ACC112 (cell line): ENCODE data around the gene GRK6.

Experiments
- H2AFZ ChIP-seq: fragments of 200-600 bp; sonication (generic); one replicate; pipeline ENCODE4 v1.6.0; 2017; ENCODE audit warnings: antibody characterized with exemption, low read length; ENCODE audit not compliant: unreplicated experiment
- H3K27ac ChIP-seq: fragments of 200-600 bp; sonication (generic); 2 replicates; pipeline ENCODE4 v1.5.1; 2014; ENCODE audit warnings: low read depth, mild to moderate bottlenecking, antibody characterized with exemption, low read length, moderate library complexity
- H3K27me3 ChIP-seq: fragments of 200-600 bp; sonication (generic); 2 replicates; pipeline ENCODE4 v1.6.1; 2014; ENCODE audit warnings: mild to moderate bottlenecking, antibody characterized with exemption, low read length, moderate library complexity, mixed read lengths; ENCODE audit not compliant: insufficient read depth
- H3K36me3 ChIP-seq: fragments of 200-600 bp; sonication (generic); 2 replicates; pipeline ENCODE4 v1.6.1; 2016; ENCODE audit warnings: mild to moderate bottlenecking, antibody characterized with exemption, low read length, moderate library complexity, mixed read lengths; ENCODE audit not compliant: insufficient read depth
- H3K4me1 ChIP-seq: fragments of 200-600 bp; sonication (generic); one replicate; pipeline ENCODE4 v1.6.1; 2016; ENCODE audit warnings: low read length, mixed read lengths; ENCODE audit not compliant: insufficient read depth, unreplicated experiment, control insufficient read depth
- H3K4me3 ChIP-seq: fragments of 200-600 bp; sonication (generic); 2 replicates; pipeline ENCODE4 v1.5.1; 2014; ENCODE audit warnings: mild to moderate bottlenecking, low read depth, low read length
- H3K79me2 ChIP-seq: fragments of 200-600 bp; sonication (generic); one replicate; pipeline ENCODE4 v1.6.0; 2016; ENCODE audit warnings: low read length; ENCODE audit not compliant: control insufficient read depth, unreplicated experiment, insufficient read depth

Gene GRK6

GRCh38 chr5:177427919-177428573, 1.6 kb downstream of the GRK6 start:
- H3K27me3 ChIP-seq: no peaks in the 10 kb centered on the region
- H3K79me2 ChIP-seq: peaks cover 27% of the 10 kb centered on the region
- peaks cover 17% of the 10 kb centered on the region for H3K4me1 ChIP-seq
- no peak overlapping the region for H3K27ac ChIP-seq
- H3K4me3 ChIP-seq: peak overlapping the region; percentile 95
- H2AFZ ChIP-seq: no peak overlapping the region
- 0 out of 2 replicates have a peak, but pooled peaks cover 4% of the 10 kb centered on the region for H3K36me3 ChIP-seq

GRCh38 chr5:177428574-177429217, 2.2 kb downstream of the GRK6 start:
- Histone ChIP-seq H3K4me3 (no peak overlapping the region), H3K27ac (no peak overlapping the region), H3K27me3 (no peaks in the 10 kb centered on the region), H3K79me2 (peaks cover 27% of the 10 kb centered on the region), H3K36me3 (0 out of 2 replicates have a peak, but pooled peaks cover 6% of the 10 kb centered on the region), H3K4me1 (peaks cover 17% of the 10 kb centered on the region), H2AFZ (no peak overlapping the region)

GRCh38 chr5:177429248-177430040, 3.0 kb downstream of the GRK6 start:
- Histone ChIP-seq H3K79me2 (peaks cover 27% of the 10 kb centered on the region), H3K27me3 (no peaks in the 10 kb centered on the region), H3K36me3 (0 out of 2 replicates have a peak, but pooled peaks cover 6% of the 10 kb centered on the region), H2AFZ (no peak overlapping the region), H3K4me1 (peaks cover 17% of the 10 kb centered on the region), H3K4me3 (no peak overlapping the region), H3K27ac (no peak overlapping the region)

GRCh38 chr5:177430140-177430951, 3.9 kb downstream of the GRK6 start:
- no peak overlapping the region for H3K27ac ChIP-seq
- H3K36me3 ChIP-seq: 0 out of 2 replicates have a peak, but pooled peaks cover 6% of the 10 kb centered on the region
- H3K79me2 ChIP-seq: peaks cover 27% of the 10 kb centered on the region
- H3K27me3 ChIP-seq: no peaks in the 10 kb centered on the region
- H3K4me3 ChIP-seq: no peak overlapping the region
- H2AFZ ChIP-seq: no peak overlapping the region
- peaks cover 16% of the 10 kb centered on the region for H3K4me1 ChIP-seq

- Histone ChIP-seq H3K36me3 (peaks cover 9% of the 10 kb centered on the region; the same call in 1 of the 2 replicates), H3K27me3 (no peaks in the 10 kb centered on the region), H3K4me1 (peaks cover 12% of the 10 kb centered on the region), H3K27ac (no peak overlapping the region), H3K4me3 (no peak overlapping the region), H3K79me2 (peaks cover 27% of the 10 kb centered on the region), H2AFZ (no peak overlapping the region)
Measured at GRCh38 chr5:177430972-177431316, 4.5 kb downstream of the GRK6 start.

GRCh38 chr5:177431317-177432142, 5.1 kb downstream of the GRK6 start:
- no peak overlapping the region for H3K27ac ChIP-seq
- H2AFZ ChIP-seq: no peak overlapping the region
- no peaks in the 10 kb centered on the region for H3K27me3 ChIP-seq
- peaks cover 12% of the 10 kb centered on the region for H3K4me1 ChIP-seq
- H3K36me3 ChIP-seq: peaks cover 9% of the 10 kb centered on the region; the same call in 1 of the 2 replicates
- no peak overlapping the region for H3K4me3 ChIP-seq
- peaks cover 27% of the 10 kb centered on the region for H3K79me2 ChIP-seq

- Histone ChIP-seq H2AFZ (no peak overlapping the region), H3K27me3 (no peaks in the 10 kb centered on the region), H3K4me3 (no peak overlapping the region), H3K79me2 (peaks cover 20% of the 10 kb centered on the region), H3K4me1 (peaks cover 11% of the 10 kb centered on the region), H3K36me3 (peaks cover 9% of the 10 kb centered on the region; the same call in 1 of the 2 replicates), H3K27ac (no peak overlapping the region)
Measured at GRCh38 chr5:177432143-177432838, 5.8 kb downstream of the GRK6 start.

- Histone ChIP-seq H3K4me1 (peaks cover 4% of the 10 kb centered on the region), H3K36me3 (peaks cover 9% of the 10 kb centered on the region; the same call in 1 of the 2 replicates), H3K4me3 (no peak overlapping the region), H3K27ac (no peak overlapping the region), H3K79me2 (peaks cover 13% of the 10 kb centered on the region), H2AFZ (no peak overlapping the region), H3K27me3 (no peaks in the 10 kb centered on the region)
Measured at GRCh38 chr5:177432839-177433657, 6.6 kb downstream of the GRK6 start.
